Esophagus squamous epithelium (tissue), 5 donors: ENCODE results near the gene HAVCR1. TPM values are rescaled to one million over a fixed set of nuclear protein-coding genes. Genes with fewer than 3 reads are reported as not detected.
A peak's percentile ranks its signal among the peaks of the same experiment; 100 is the strongest.

Experiments
- DNase-seq: peaks from one replicate; lab custom pipeline; 2025; lab: John Stamatoyannopoulos, UW
- H3K27ac ChIP-seq, 4 donors: fragments of 200-600 bp; sonication (generic); one replicate each; pipeline ENCODE4 v1.5.1; 2016 to 2019; ENCODE audit warnings: mild to moderate bottlenecking in 1 of 4
- H3K27me3 ChIP-seq, 4 donors: fragments of 200-600 bp; sonication (generic); 1 replicate in 3 of 4; 2 replicates in 1 of 4; pipeline versions ENCODE4 v1.5.1 to v1.6.0; 2017 to 2021; ENCODE audit warnings: antibody characterized with exemption in 1 of 4
- H3K36me3 ChIP-seq, 3 donors: fragments of 200-600 bp; sonication (generic); one replicate each; pipeline ENCODE4 v1.5.1; 2016 to 2019
- H3K4me1 ChIP-seq, 3 donors: fragments of 200-600 bp; sonication (generic); one replicate each; pipeline ENCODE4 v1.5.1; 2017 to 2019
- H3K4me3 ChIP-seq, 4 donors: fragments of 200-600 bp; sonication (generic); 1 replicate in 3 of 4; 2 replicates in 1 of 4; pipeline ENCODE4 v1.5.1; 2016 to 2019; ENCODE audit warnings: mild to moderate bottlenecking in 2 of 4, moderate library complexity in 1 of 4
- H3K9me3 ChIP-seq, 3 donors: fragments of 200-600 bp; sonication (generic); one replicate each; pipeline ENCODE4 v1.5.1; 2016 to 2019
- POLR2A ChIP-seq, 4 donors: fragments of 450-650 bp; IDR thresholded peaks; one replicate each; pipeline ENCODE4 v1.6.1; 2017; ENCODE audit warnings: antibody characterized with exemption in 4 of 4, mild to moderate bottlenecking in 4 of 4, moderate library complexity in 3 of 4
- WGBS, 2 donors: methylation state at CpG; one replicate each; pipeline ENCODE4 v1.1.5; 2018; 5-methylcytosine and 5-hydroxymethylcytosine counted together
- intact Hi-C: fragments of 100-400 bp; cut with DNase I; formaldehyde crosslinking; loops from one replicate; pipeline ENCODE4 v1.15.0; 2022
- total RNA-seq, 4 donors: library from RNA; depleted of rRNA; stranded (reverse); fragments of >200 nt; gene quantifications; one replicate each; pipeline ENCODE4 v1.1.0, GENCODE V29; 2016
- TF ChIP-seq, protein P1 (sequence below), 6 experiments: fragments of 450-650 bp in 4 of 6; fragments of 200-600 bp in 2 of 6; sonication (generic) in 2 of 6; IDR thresholded peaks; one replicate each; pipeline ENCODE4 v1.5.1; 2016 to 2019; ENCODE audit warnings: antibody characterized with exemption in 6 of 6, mild to moderate bottlenecking in 4 of 6, moderate library complexity in 4 of 6
- donor health status: DM: yes; HTN: yes; CAD: no.

Gene HAVCR1
- total RNA-seq, 4 donors from 2014 or later: 0.19 TPM; not detected in 3

DNA sequence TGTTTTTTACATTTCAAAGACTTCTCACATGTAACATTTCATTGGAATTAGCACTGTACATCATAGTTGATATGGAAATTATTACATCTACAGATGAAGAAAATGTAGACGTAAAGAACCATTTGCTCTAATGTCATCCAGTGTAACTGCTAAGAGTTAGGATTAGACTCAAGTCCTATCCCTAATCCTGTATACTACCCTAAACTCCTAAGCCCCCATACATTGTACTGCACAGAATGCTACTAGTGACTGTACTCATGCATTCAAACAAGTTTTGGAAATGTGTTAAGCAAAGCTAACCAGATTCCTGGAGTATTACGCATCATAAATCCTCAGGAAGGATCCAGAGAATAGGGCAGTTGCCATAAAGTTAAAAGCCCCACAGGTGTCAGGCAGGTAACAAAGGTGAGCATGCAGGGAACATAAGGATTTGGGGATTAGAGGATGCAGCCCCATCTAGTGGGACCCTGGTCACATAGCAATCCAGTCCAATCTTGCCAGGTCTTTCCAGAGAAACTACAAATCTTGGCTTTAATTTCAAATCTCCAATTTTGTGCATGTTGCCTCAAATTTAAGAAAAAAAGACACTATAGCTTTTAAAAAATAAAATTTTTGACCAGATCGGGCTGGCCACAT lies 32.0 kb downstream of the HAVCR1 start:
- Histone ChIP-seq H3K27ac (no peak overlapping the region), H3K36me3 (no peaks in the 10 kb centered on the region), H3K4me3 (no peak overlapping the region), H3K9me3 (no peaks in the 10 kb centered on the region), H3K4me1 (no peaks in the 10 kb centered on the region), H3K27me3 (no peaks in the 10 kb centered on the region)
- TF ChIP-seq, protein P1, sequence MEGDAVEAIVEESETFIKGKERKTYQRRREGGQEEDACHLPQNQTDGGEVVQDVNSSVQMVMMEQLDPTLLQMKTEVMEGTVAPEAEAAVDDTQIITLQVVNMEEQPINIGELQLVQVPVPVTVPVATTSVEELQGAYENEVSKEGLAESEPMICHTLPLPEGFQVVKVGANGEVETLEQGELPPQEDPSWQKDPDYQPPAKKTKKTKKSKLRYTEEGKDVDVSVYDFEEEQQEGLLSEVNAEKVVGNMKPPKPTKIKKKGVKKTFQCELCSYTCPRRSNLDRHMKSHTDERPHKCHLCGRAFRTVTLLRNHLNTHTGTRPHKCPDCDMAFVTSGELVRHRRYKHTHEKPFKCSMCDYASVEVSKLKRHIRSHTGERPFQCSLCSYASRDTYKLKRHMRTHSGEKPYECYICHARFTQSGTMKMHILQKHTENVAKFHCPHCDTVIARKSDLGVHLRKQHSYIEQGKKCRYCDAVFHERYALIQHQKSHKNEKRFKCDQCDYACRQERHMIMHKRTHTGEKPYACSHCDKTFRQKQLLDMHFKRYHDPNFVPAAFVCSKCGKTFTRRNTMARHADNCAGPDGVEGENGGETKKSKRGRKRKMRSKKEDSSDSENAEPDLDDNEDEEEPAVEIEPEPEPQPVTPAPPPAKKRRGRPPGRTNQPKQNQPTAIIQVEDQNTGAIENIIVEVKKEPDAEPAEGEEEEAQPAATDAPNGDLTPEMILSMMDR (IDR thresholded peaks at IDR 0.05): peak in 1 of 6 experiments; percentile 32
- no peak for TF ChIP-seq POLR2A (IDR thresholded peaks at IDR 0.05)
- WGBS, 2 donors: 65 to 69% methylated on average over 3 of the region's 3 CpGs
- intact Hi-C loops: no loop called here
- DNase-seq: no peak

DNA sequence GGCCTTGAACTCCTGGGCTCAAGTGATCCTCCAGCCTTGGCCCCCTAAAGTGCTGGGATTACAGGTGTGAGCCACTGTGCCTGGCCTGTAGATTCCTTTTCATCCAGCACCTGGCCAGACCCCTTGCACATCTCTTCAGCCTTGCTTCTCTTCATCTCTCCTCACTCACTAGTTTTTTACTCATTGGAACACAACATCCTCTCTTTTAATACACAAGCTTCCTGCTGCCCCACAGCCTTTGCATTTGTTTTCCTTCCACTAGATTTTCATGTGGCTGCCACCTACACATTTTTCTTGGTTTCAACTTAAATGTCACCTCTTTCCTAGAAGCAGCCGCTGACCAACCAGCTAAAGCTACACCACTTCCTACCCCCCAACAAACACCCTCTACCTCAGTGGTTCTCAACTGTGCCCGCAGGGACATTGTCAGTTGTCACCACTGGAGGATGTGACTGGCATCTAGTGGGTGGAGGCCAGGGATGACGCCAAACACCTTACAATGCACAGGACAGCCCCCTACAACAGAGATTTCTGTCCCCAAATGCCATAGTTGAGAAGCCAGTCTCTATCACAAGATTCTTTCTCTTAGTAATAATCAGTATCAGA lies 33.7 kb downstream of the HAVCR1 start:
- Histone ChIP-seq H3K36me3 (no peaks in the 10 kb centered on the region), H3K27ac (no peak overlapping the region), H3K27me3 (no peaks in the 10 kb centered on the region), H3K4me1 (no peaks in the 10 kb centered on the region), H3K4me3 (no peak overlapping the region), H3K9me3 (no peaks in the 10 kb centered on the region)
- TF ChIP-seq POLR2A (IDR thresholded peaks at IDR 0.05): no peak
- TF ChIP-seq, protein P1 (IDR thresholded peaks at IDR 0.05): no peak
- intact Hi-C loops: no loop called here
- WGBS, 2 donors: 58 to 81% methylated on average over 3 of the region's 3 CpGs
- no peak for DNase-seq

DNA sequence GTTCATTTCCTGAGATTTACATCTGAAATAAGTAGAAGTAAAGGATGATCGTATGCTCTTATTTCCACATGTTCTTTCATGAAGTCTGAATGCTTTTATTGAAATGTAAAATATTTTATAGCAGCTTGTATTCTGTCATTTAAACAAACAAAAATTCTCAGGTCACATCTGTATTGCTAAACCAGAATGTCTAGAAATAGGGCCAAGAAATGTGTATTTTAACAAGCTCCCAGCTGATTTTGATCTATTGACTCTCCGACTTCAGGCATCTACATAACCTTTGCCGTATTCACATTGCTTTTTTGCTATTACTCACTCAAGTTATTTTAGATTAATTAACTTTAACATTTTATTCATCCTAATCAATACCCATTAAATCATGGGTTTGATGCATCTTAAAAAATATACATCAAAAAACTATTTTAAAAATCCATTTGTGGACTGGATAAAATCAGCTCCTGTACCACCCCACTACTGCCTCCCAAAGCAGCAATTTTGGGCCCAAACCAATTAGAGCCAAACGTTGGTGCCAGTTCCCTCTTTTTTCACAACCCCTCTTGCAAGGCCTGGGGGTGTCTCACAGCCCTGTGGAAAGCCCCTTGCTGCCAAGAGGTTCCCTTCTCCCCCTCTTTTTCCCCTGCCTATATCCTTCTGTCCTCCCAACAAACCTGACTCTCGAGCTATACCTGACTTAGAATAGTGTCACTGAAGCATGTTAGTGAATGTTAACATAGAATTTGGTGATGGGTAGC lies 34.5 kb downstream of the HAVCR1 start:
- H3K27me3 ChIP-seq: no peaks in the 10 kb centered on the region
- 37 to 56% methylated on average over 5 of the region's 5 CpGs for WGBS, 2 donors
- no peaks in the 10 kb centered on the region for H3K9me3 ChIP-seq
- no peak overlapping the region for H3K4me3 ChIP-seq
- no peaks in the 10 kb centered on the region for H3K4me1 ChIP-seq
- no peak for TF ChIP-seq POLR2A (IDR thresholded peaks at IDR 0.05)
- TF ChIP-seq, protein P1 (IDR thresholded peaks at IDR 0.05): no peak
- intact Hi-C loops: no loop called here
- no peaks in the 10 kb centered on the region for H3K36me3 ChIP-seq
- no peak overlapping the region for H3K27ac ChIP-seq
- DNase-seq: no peak

DNA sequence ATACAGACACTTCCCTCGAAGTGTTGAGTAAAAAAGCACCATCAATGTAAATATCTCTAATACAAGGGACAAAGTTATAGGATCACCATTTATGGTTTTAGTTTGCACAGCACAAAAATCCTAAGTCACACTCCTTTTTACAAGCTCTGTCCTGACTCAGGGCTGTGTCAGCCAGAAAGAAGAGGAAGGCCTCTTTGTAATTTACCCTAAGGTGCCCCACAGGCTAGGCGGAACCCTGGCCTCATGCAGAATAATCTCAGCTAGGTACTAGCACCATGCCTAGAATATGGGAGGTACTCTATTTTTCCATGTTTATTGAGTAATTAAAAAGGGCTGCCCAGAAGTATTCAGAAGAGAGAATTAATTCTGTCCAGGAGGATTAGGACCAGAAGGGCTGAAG lies 36.9 kb downstream of the HAVCR1 start:
- Histone ChIP-seq H3K27ac (no peak overlapping the region), H3K36me3 (no peaks in the 10 kb centered on the region), H3K4me1 (no peaks in the 10 kb centered on the region), H3K4me3 (no peak overlapping the region), H3K27me3 (no peaks in the 10 kb centered on the region), H3K9me3 (no peaks in the 10 kb centered on the region)
- DNase-seq: no peak
- intact Hi-C loops: no loop called here
- TF ChIP-seq POLR2A (IDR thresholded peaks at IDR 0.05): no peak
- TF ChIP-seq, protein P1 (IDR thresholded peaks at IDR 0.05): no peak
- WGBS, 2 donors: 56 to 81% methylated on average over 2 of the region's 2 CpGs
